ENCODE results near the gene SH2D4B.

Gene SH2D4B

GRCh38 chr10:80691441-80691840, 153.7 kb downstream of the SH2D4B start:
- no peak for DNase-seq (ENCODE audit: low read depth)

- DNase-seq (ENCODE audit: low read depth) = no peak
Measured at GRCh38 chr10:80693565-80693964, 155.9 kb downstream of the SH2D4B start.

- DNase-seq (ENCODE audit: low read depth) = no peak
Measured at GRCh38 chr10:80694930-80695329, 157.2 kb downstream of the SH2D4B start.

Measured in GM04503 (cell line).